H1 (cell line): Measurements from ENCODE around the gene CCL4. TPM values are rescaled to one million over a fixed set of nuclear protein-coding genes. Genes with fewer than 3 reads are reported as not detected.

Experiments used
- BCL11A ChIP-seq, 2 experiments: IDR thresholded peaks; one replicate each; pipeline ENCODE4 v1.6.1; 2011; ENCODE audit warnings: low read depth in 2 of 2, low read length in 2 of 2, mild to moderate bottlenecking in 2 of 2
- CHD1 ChIP-seq: IDR thresholded peaks from 2 replicates; pipeline ENCODE4 v1.6.1; 2012; ENCODE audit warnings: low read depth, low read length, improper control_type of control experiment
- TCF12 ChIP-seq: IDR thresholded peaks from 2 replicates; pipeline ENCODE4 v1.6.1; 2011; ENCODE audit warnings: low read depth, mild to moderate bottlenecking, low read length
- polyA plus RNA-seq, 7 experiments: library from polyadenylated mRNA; depleted of rRNA in 3 of 7; stranded (reverse) in 5 of 7; unstranded in 2 of 7; fragments of >200 nt in 5 of 7; fragments of 200-250 nt in 2 of 7; gene quantifications; 1 replicate in 5 of 7; 2 replicates in 1 of 7; 4 replicates in 1 of 7; pipeline versions ENCODE4 v1.2.1 to v1.2.3, GENCODE V29; 2011 to 2013; ENCODE audit warnings: missing spikeins in 2 of 7, mixed read lengths in 2 of 7
- total RNA-seq: library from RNA; stranded (reverse); fragmentation: NEBNext Ultra II Directional; extraction: Animal tissue kit (Norgen Biotek cat#: 25700); gene quantifications from 2 replicates; pipeline ENCODE4 v1.2.1, GENCODE V29; 2021
- TF ChIP-seq, protein P1 (sequence below): IDR thresholded peaks from 2 replicates; pipeline ENCODE4 v1.6.1; 2012; ENCODE audit warnings: low read length, inconsistent platforms

Gene CCL4
- total and polyA plus RNA-seq, 2 of the 8 experiments (the other 6 are each of a cell fraction or from before 2014, with no cell fraction given) = not detected

DNA sequence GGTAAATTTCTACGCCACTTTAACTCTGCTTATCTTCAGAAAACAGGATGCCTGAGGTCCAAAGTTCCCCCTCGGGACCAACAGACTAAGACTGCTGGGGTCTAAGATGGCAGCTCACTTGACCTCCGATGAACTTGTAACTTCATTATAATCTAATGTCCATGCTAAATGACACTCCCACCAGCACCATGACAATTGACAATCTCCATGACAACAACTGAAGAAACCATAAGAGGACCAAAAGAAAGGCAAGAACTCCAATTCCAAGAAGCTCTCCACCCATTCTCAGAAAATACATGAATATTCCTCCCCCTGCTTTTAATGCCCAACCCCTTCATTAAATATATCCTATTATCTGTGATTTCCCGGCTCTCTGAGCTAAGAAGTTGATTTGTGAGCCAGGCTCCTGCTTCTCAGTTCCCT is 7.5 kb downstream of the CCL4 start (continued):
- TF ChIP-seq, protein P1, sequence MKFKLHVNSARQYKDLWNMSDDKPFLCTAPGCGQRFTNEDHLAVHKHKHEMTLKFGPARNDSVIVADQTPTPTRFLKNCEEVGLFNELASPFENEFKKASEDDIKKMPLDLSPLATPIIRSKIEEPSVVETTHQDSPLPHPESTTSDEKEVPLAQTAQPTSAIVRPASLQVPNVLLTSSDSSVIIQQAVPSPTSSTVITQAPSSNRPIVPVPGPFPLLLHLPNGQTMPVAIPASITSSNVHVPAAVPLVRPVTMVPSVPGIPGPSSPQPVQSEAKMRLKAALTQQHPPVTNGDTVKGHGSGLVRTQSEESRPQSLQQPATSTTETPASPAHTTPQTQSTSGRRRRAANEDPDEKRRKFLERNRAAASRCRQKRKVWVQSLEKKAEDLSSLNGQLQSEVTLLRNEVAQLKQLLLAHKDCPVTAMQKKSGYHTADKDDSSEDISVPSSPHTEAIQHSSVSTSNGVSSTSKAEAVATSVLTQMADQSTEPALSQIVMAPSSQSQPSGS = no peak
- no peak for TF ChIP-seq CHD1
- TF ChIP-seq TCF12 = no peak
- TF ChIP-seq BCL11A (IDR thresholded peaks at IDR 0.05; ENCODE audit: low read depth in 2 of 2, low read length in 2 of 2) = no peak
